Chondrocyte (in vitro differentiated cells): Measurements from ENCODE around the gene RGSL1. TPM values are rescaled to one million over a fixed set of nuclear protein-coding genes. Genes with fewer than 3 reads are reported as not detected.

ENCODE experiments used
- DNase-seq: peaks from one replicate; pipeline ENCODE4 v3.0.0; 2021; ENCODE audit warnings: mixed read lengths, low spot score
- H3K27ac Mint-ChIP-seq: one replicate; pipeline ENCODE4 v1.8.0; 2021; ENCODE audit warnings: mild to moderate bottlenecking, moderate library complexity, mixed read lengths; ENCODE audit not compliant: unreplicated experiment
- H3K27me3 Mint-ChIP-seq: 2 replicates; pipeline ENCODE4 v1.8.0; 2021; ENCODE audit warnings: low read depth, mixed read lengths
- H3K36me3 Mint-ChIP-seq: 2 replicates; pipeline ENCODE4 v1.8.0; 2021; ENCODE audit warnings: low read depth, mixed read lengths
- H3K4me1 Mint-ChIP-seq: 2 replicates; pipeline ENCODE4 v1.8.0; 2021; ENCODE audit warnings: low read depth, mild to moderate bottlenecking, mixed read lengths
- H3K4me3 Mint-ChIP-seq: one replicate; pipeline ENCODE4 v1.8.0; 2021; ENCODE audit warnings: mild to moderate bottlenecking, moderate library complexity, mixed read lengths; ENCODE audit not compliant: unreplicated experiment
- H3K9me3 Mint-ChIP-seq: 2 replicates; pipeline ENCODE4 v1.8.0; 2021; ENCODE audit warnings: low read depth, mixed read lengths
- total RNA-seq: library from RNA; stranded (reverse); gene quantifications from 3 replicates; pipeline ENCODE4 v1.2.1, GENCODE V29; 2021
- TF ChIP-seq, protein P1 (sequence below): fragments of 200-600 bp; sonication (generic); IDR thresholded peaks from 2 replicates; pipeline ENCODE4 v1.5.0; 2021; ENCODE audit warnings: antibody characterized with exemption, mild to moderate bottlenecking, moderate library complexity

Gene RGSL1
- total RNA-seq, 1 donor from 2014 or later, result not detected

DNA sequence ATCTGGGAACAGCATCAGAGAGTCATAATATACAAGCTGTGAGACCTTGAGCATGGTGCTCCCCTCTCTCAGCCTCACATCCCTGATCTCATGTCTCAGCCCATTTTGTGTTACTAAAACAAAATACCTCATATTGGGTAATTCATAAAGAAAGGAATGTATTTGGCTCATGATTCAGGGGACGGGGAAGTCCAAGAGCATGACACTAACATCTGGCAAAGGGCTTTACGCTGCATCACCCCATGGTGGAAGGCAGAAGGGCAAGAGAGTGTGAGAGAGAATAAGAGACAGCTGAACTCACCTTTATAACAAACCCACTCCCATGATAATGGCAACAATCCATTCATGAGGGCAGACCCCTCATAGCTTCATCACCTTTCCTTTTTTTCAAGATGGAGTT lies 102.6 kb downstream of the RGSL1 start:
- Mint-ChIP-seq H3K9me3 (peaks cover 5% of the 10 kb centered on the region), H3K36me3 (no peaks in the 10 kb centered on the region), H3K27ac (no peak overlapping the region), H3K4me3 (no peak overlapping the region), H3K4me1 (peaks cover 11% of the 10 kb centered on the region), H3K27me3 (no peaks in the 10 kb centered on the region)
- TF ChIP-seq, protein P1, sequence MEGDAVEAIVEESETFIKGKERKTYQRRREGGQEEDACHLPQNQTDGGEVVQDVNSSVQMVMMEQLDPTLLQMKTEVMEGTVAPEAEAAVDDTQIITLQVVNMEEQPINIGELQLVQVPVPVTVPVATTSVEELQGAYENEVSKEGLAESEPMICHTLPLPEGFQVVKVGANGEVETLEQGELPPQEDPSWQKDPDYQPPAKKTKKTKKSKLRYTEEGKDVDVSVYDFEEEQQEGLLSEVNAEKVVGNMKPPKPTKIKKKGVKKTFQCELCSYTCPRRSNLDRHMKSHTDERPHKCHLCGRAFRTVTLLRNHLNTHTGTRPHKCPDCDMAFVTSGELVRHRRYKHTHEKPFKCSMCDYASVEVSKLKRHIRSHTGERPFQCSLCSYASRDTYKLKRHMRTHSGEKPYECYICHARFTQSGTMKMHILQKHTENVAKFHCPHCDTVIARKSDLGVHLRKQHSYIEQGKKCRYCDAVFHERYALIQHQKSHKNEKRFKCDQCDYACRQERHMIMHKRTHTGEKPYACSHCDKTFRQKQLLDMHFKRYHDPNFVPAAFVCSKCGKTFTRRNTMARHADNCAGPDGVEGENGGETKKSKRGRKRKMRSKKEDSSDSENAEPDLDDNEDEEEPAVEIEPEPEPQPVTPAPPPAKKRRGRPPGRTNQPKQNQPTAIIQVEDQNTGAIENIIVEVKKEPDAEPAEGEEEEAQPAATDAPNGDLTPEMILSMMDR, result no peak
- no peak for DNase-seq

DNA sequence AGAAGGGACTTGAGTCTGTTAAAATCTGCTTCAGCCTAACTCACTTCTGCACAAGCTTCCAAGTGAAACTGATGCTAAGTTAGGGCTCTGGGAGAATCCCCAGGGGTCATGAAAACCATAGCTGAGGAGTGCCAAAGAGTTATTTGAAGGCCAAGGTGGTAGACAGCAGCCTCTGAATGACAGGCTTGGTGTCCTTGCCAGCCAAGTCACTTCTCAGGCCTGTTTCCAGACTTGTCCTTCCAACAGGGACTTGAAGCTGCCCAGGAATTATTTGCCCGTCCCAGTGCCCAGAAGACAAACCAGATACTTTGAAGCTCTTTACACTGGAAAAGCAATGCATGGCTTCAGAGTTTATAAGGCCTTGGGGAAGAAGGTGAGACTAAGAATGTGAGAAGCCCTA lies 105.5 kb downstream of the RGSL1 start:
- Mint-ChIP-seq H3K27ac (no peak overlapping the region), H3K9me3 (peaks cover 5% of the 10 kb centered on the region), H3K36me3 (no peaks in the 10 kb centered on the region), H3K27me3 (peaks cover 5% of the 10 kb centered on the region), H3K4me3 (no peak overlapping the region), H3K4me1 (no peaks in the 10 kb centered on the region)
- DNase-seq, result no peak
- TF ChIP-seq, protein P1, result no peak

DNA sequence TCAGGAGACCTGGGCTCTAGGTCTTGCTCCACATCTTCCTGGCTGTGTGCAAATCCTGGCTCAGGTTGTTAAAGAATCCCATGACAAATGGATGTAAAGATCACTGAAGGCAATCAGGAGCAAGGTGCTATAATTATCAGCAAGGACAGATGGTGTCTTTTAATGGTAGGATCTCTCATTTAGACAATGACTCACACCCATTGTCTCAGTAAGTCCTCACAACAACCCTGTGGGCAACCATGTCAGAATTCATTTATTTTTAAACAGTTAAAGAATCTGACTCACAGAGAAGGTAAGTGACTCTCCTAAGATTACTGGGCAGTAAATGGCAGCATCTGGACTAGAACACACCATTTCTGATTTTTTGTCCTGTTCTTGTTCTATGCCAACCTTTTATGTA lies 106.3 kb downstream of the RGSL1 start:
- Mint-ChIP-seq H3K4me3 (no peak overlapping the region), H3K27me3 (peaks cover 5% of the 10 kb centered on the region), H3K9me3 (peaks cover 5% of the 10 kb centered on the region), H3K4me1 (no peaks in the 10 kb centered on the region), H3K36me3 (no peaks in the 10 kb centered on the region), H3K27ac (no peak overlapping the region)
- TF ChIP-seq, protein P1, result no peak
- no peak for DNase-seq

DNA sequence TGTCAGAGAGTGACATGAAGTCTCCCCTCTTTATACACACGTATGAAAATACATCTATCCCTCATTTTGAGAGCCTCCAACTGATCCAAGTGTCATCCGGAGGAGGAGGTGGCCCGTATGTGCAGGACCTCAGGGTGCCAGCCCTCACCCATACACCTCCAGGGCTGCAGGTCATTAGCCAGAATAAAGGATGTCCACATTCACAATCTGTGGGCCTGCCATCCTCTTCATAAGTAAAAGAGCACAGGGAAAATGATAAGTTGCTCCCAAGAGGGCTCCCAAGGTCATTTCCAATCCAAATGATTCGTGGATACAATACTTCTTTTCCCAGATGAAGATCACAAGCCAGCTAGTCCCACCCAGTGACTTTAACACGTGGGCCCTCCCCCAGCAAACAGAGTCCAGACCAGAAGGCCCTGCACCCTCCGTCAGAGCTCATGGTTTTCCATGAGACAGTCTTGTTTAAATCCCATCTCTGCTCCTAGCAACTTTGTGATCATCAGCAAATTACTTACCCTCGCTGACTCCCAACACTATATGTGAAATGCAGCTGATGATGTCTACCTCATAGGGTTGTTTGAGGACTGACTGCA lies 110.5 kb downstream of the RGSL1 start:
- Mint-ChIP-seq H3K27ac (no peak overlapping the region), H3K9me3 (peaks cover 5% of the 10 kb centered on the region), H3K4me3 (no peak overlapping the region), H3K36me3 (no peaks in the 10 kb centered on the region), H3K4me1 (no peaks in the 10 kb centered on the region), H3K27me3 (peaks cover 5% of the 10 kb centered on the region)
- TF ChIP-seq, protein P1, result no peak
- no peak for DNase-seq

DNA sequence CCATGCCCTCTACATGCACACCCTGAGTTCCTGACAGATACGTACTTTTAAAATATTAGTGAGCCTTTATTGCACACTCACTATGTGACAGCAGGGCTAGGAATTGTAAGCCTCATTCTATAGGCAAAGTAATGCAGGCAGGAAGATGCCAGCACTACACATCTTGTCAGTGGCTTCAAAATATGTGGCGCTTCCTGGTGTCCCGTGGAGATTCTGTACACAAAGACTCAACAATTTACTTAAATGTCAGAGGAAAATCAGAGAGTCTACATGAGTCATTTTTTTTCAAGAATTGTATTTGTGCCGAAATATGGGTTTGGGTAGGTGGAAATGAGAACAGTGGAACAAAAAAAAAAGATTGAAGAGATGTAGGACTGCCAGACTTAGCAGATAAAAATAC lies 111.5 kb downstream of the RGSL1 start:
- DNase-seq, result no peak
- Mint-ChIP-seq H3K27me3 (peaks cover 5% of the 10 kb centered on the region), H3K4me1 (no peaks in the 10 kb centered on the region), H3K27ac (no peak overlapping the region), H3K4me3 (no peak overlapping the region), H3K9me3 (peaks cover 5% of the 10 kb centered on the region), H3K36me3 (no peaks in the 10 kb centered on the region)
- TF ChIP-seq, protein P1, result no peak
